ENCODE results near the gene DBH.

The DBH gene

GRCh38 chr9:133635533-133636531 lies at the start of gene DBH:
DBH (plus strand) TSS chr9:133636363; CDS start chr9:133636372, 9 bp downstream.
- no peak for DNase-seq (ENCODE audit: low read depth in 2 of 3, low spot score in 2 of 3)

GRCh38 chr9:133587051-133587450 lies 49.1 kb upstream of the DBH start:
- no peak for DNase-seq (ENCODE audit: low read depth in 2 of 3, low spot score in 2 of 3)

GRCh38 chr9:133587466-133587865 lies 48.7 kb upstream of the DBH start:
- no peak for DNase-seq (ENCODE audit: low read depth in 2 of 3, low spot score in 2 of 3)

- DNase-seq (ENCODE audit: low read depth in 2 of 3, low spot score in 2 of 3), result peak in 2 of 3 experiments; percentile 22 to 33
Observed at GRCh38 chr9:133589454-133590227, 46.5 kb upstream of the DBH start.

GRCh38 chr9:133590231-133590855 lies 45.8 kb upstream of the DBH start:
- no peak for DNase-seq (ENCODE audit: low read depth in 2 of 3, low spot score in 2 of 3)

GRCh38 chr9:133591116-133591910 lies 44.9 kb upstream of the DBH start:
- no peak for DNase-seq (ENCODE audit: low read depth in 2 of 3, low spot score in 2 of 3)

- no peak for DNase-seq (ENCODE audit: low read depth in 2 of 3, low spot score in 2 of 3)
Observed at GRCh38 chr9:133591985-133592384, 44.2 kb upstream of the DBH start.

GRCh38 chr9:133592731-133593409 lies 43.3 kb upstream of the DBH start:
- no peak for DNase-seq (ENCODE audit: low read depth in 2 of 3, low spot score in 2 of 3)

GRCh38 chr9:133593587-133594253 lies 42.4 kb upstream of the DBH start:
- no peak for DNase-seq (ENCODE audit: low read depth in 2 of 3, low spot score in 2 of 3)

- DNase-seq (ENCODE audit: low read depth in 2 of 3, low spot score in 2 of 3), result no peak
Observed at GRCh38 chr9:133594310-133594709, 41.9 kb upstream of the DBH start.

GRCh38 chr9:133595910-133596309 lies 40.3 kb upstream of the DBH start:
- DNase-seq (ENCODE audit: low read depth in 2 of 3, low spot score in 2 of 3), result no peak

- DNase-seq (ENCODE audit: low read depth in 2 of 3, low spot score in 2 of 3), result no peak
Observed at GRCh38 chr9:133597316-133597957, 38.7 kb upstream of the DBH start.

GRCh38 chr9:133598978-133599377 lies 37.2 kb upstream of the DBH start:
- DNase-seq (ENCODE audit: low read depth in 2 of 3, low spot score in 2 of 3), result no peak

- no peak for DNase-seq (ENCODE audit: low read depth in 2 of 3, low spot score in 2 of 3)
Observed at GRCh38 chr9:133599470-133600173, 36.5 kb upstream of the DBH start.

- no peak for DNase-seq (ENCODE audit: low read depth in 2 of 3, low spot score in 2 of 3)
Observed at GRCh38 chr9:133600739-133601138, 35.4 kb upstream of the DBH start.

GRCh38 chr9:133601746-133602145 lies 34.4 kb upstream of the DBH start:
- DNase-seq (ENCODE audit: low read depth in 2 of 3, low spot score in 2 of 3), result no peak

GRCh38 chr9:133602277-133602676 lies 33.9 kb upstream of the DBH start:
- no peak for DNase-seq (ENCODE audit: low read depth in 2 of 3, low spot score in 2 of 3)

- no peak for DNase-seq (ENCODE audit: low read depth in 2 of 3, low spot score in 2 of 3)
Observed at GRCh38 chr9:133603135-133603927, 32.8 kb upstream of the DBH start.

Data from activated CD8-positive, alpha-beta memory T cell treated with anti-CD3 and anti-CD28 coated beads for 48 hours (primary cell).